Right lobe of liver (tissue), 6 donors: ENCODE data around the gene LRMDA. TPM values are rescaled to one million over a fixed set of nuclear protein-coding genes. Genes with fewer than 3 reads are reported as not detected.

Experiments used
- ATAC-seq, 4 donors: fragments of 200-7000 bp; cut with Tn5 transposase; one replicate each; pipeline ENCODE4 v1.9.1; 2020; ENCODE audit warnings: mild to moderate bottlenecking in 4 of 4, moderate library complexity in 4 of 4
- DNase-seq, 3 donors: peaks; one replicate each; pipeline ENCODE4 v3.0.0-alpha.2; 2020
- H3K27ac ChIP-seq, 3 donors: fragments of 200-600 bp; one replicate each; pipeline ENCODE4 v1.8.0; 2022
- H3K27me3 ChIP-seq, 2 donors: fragments of 200-600 bp; one replicate each; pipeline ENCODE4 v1.8.0; 2022
- H3K36me3 ChIP-seq, 4 donors: fragments of 200-600 bp; sonication (generic) in 1 of 4; one replicate each; pipeline versions ENCODE4 v1.5.1 to v1.8.0; 2017 to 2022; ENCODE audit warnings: control low read depth in 1 of 4
- H3K4me1 ChIP-seq, 4 donors: fragments of 200-600 bp; sonication (generic) in 1 of 4; one replicate each; pipeline versions ENCODE4 v1.5.1 to v1.8.0; 2017 to 2022; ENCODE audit warnings: control low read depth in 1 of 4
- H3K4me3 ChIP-seq, 3 donors: fragments of 200-600 bp; one replicate each; pipeline ENCODE4 v1.8.0; 2022
- H3K9me3 ChIP-seq, 4 donors: fragments of 200-600 bp; sonication (generic) in 1 of 4; one replicate each; pipeline versions ENCODE4 v1.5.1 to v1.8.0; 2017 to 2022; ENCODE audit warnings: control low read depth in 1 of 4
- POLR2A ChIP-seq: fragments of 450-650 bp; IDR thresholded peaks from one replicate; pipeline ENCODE4 v1.6.1; 2017; ENCODE audit warnings: antibody characterized with exemption, mild to moderate bottlenecking
- WGBS: methylation state at CpG from one replicate; pipeline ENCODE4 v1.1.6; 2018; ENCODE audit warnings: low coverage, low lambda C conversion rate; ENCODE audit not compliant: insufficient coverage; ENCODE audit errors: missing lambda C conversion rate; 5-methylcytosine and 5-hydroxymethylcytosine counted together
- intact Hi-C, 2 donors: fragments of 100-400 bp; cut with DNase I; formaldehyde crosslinking; loops; one replicate each; pipeline versions ENCODE4 v1.11.2 to v1.14.1; 2022
- total RNA-seq, 6 experiments: library from RNA; depleted of rRNA in 2 of 6; stranded (reverse); fragments of >200 nt in 2 of 6; fragmentation: NEBNext Ultra II Directional in 3 of 6; extraction: Animal tissue kit (Norgen Biotek cat#: 25700) in 3 of 6; gene quantifications; one replicate each; pipeline versions ENCODE4 v1.1.0 to v1.2.4, GENCODE V29; 2016 to 2023
- TF ChIP-seq, protein P1 (sequence below), 4 donors: fragments of 200-600 bp in 3 of 4; fragments of 450-650 bp in 1 of 4; IDR thresholded peaks; one replicate each; pipeline versions ENCODE4 v1.5.1 to v1.8.0; 2016 to 2022; ENCODE audit warnings: antibody characterized with exemption in 4 of 4, mild to moderate bottlenecking in 2 of 4
- donor health status: DM: no; HTN: yes; CAD: no.
- donor health status: DM: no; HTN: no; CAD: no.
- donor health status: DM: no; HTN: no; CAD: no.
- donor health status: DM: no; HTN: yes; CAD: no.
- donor health status: DM: no; HTN: yes; CAD: no.

The LRMDA gene
- total RNA-seq, 6 experiments from 2014 or later, result 9.9 to 19.9 (median 16.3) TPM

DNA sequence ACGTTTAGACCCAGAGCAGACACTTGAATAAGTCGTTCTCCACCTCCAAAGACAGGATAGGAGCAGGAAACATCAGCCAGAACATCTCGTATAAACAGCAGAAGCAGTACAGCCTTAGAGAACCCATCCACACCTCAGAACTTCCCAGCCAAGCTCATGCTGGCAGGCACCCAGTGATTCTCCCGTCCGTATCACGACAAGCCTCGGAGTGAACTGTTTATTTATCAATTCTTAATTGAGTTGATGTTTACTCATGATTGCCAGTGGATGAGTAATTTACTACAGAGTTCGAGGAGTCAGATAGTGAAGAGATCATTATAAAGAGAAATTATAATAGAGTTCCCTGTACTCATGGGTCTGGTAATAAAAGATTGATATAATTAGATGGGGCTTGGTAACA, 811.5 kb downstream of the LRMDA start:
- WGBS, result 63% methylated on average over 8 of the region's 8 CpGs
- TF ChIP-seq, protein P1, sequence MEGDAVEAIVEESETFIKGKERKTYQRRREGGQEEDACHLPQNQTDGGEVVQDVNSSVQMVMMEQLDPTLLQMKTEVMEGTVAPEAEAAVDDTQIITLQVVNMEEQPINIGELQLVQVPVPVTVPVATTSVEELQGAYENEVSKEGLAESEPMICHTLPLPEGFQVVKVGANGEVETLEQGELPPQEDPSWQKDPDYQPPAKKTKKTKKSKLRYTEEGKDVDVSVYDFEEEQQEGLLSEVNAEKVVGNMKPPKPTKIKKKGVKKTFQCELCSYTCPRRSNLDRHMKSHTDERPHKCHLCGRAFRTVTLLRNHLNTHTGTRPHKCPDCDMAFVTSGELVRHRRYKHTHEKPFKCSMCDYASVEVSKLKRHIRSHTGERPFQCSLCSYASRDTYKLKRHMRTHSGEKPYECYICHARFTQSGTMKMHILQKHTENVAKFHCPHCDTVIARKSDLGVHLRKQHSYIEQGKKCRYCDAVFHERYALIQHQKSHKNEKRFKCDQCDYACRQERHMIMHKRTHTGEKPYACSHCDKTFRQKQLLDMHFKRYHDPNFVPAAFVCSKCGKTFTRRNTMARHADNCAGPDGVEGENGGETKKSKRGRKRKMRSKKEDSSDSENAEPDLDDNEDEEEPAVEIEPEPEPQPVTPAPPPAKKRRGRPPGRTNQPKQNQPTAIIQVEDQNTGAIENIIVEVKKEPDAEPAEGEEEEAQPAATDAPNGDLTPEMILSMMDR (IDR thresholded peaks at IDR 0.05), result no peak
- no peak for TF ChIP-seq POLR2A
- ATAC-seq, result no peak
- Histone ChIP-seq H3K27me3 (no peaks in the 10 kb centered on the region), H3K36me3 (no peaks in the 10 kb centered on the region), H3K27ac (no peak overlapping the region), H3K4me1 (no peaks in the 10 kb centered on the region), H3K4me3 (no peak overlapping the region), H3K9me3 (no peaks in the 10 kb centered on the region)
- DNase-seq, result no peak
- intact Hi-C loops, result no loop called here

DNA sequence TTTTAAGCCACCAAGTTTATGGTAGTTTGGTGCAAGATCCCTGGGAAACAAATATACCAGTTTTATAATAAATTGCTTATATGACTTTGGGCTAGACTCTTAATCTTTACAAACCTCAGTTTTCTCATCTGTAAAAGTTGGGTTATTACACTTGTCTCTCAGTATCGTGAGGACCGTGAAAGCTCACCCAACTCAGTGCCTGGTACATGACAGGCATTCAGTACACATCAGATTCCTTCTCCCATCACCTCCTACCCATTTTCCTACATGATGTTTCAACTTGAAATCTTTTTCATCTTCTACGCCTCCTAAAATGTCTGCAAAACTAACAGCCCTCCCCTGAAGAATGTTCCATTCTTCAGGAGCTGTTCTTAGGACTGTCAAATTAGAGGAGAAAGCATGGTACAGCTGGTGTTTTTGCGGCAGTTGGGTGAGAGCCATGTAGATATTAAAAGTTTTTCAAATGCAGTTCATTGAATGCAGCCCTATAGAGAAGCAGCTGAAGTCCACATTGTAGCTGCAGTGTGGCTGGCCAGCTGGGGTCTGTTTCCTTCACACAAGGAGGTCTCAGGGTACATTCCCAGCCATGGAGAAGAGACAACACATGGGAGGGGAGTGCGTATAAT, 812.8 kb downstream of the LRMDA start:
- 87% methylated on average over 5 of the region's 5 CpGs for WGBS
- intact Hi-C loops, result no loop called here
- no peaks in the 10 kb centered on the region for H3K9me3 ChIP-seq
- no peaks in the 10 kb centered on the region for H3K4me1 ChIP-seq
- no peak overlapping the region for H3K4me3 ChIP-seq
- H3K36me3 ChIP-seq, result no peaks in the 10 kb centered on the region
- H3K27me3 ChIP-seq, result no peaks in the 10 kb centered on the region
- H3K27ac ChIP-seq, result no peak overlapping the region
- ATAC-seq (no peak), DNase-seq (no peak)
- TF ChIP-seq, protein P1 (IDR thresholded peaks at IDR 0.05), result no peak
- TF ChIP-seq POLR2A, result no peak

GRCh38 chr10:76245951-76246495, 814.6 kb downstream of the LRMDA start:
- TF ChIP-seq, protein P1 (IDR thresholded peaks at IDR 0.05), result no peak

DNA sequence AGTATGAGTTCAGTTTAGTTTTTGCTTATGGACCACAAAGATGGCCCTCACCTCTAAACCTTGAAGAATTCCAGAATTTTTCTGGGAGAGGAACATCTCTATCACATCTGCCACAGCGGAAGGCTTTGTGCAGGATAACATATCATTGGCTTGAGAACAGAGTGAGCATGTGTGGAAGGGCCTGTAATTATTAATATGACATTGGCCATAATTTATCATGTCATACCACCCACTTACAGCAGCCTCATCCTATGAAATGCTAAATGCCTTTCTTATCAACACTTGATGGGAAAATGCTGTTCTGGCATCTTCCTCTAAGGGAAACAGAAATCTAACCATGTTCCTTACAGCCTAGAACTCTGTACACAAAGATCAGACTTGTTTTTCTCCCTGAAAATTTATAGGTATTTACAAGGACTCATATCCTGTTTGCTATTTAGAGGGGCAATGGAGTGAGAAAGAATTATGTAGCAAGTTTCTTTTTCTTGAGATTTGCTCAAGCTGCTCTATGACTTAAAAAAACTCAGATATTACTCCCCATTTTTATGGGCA, 817.3 kb downstream of the LRMDA start:
- Histone ChIP-seq H3K27ac (no peak overlapping the region), H3K9me3 (no peaks in the 10 kb centered on the region), H3K36me3 (no peaks in the 10 kb centered on the region), H3K4me3 (no peak overlapping the region), H3K4me1 (no peaks in the 10 kb centered on the region), H3K27me3 (no peaks in the 10 kb centered on the region)
- intact Hi-C loops, result no loop called here
- WGBS, result 56% methylated on average over 1 of the region's 1 CpG
- ATAC-seq (peak in 3 of 4 donors; percentile 30 to 44 (median 42)), DNase-seq (no peak)
- TF ChIP-seq, protein P1 (IDR thresholded peaks at IDR 0.05), result no peak
- no peak for TF ChIP-seq POLR2A

More at GRCh38 chr10:76245951-76246495, 814.6 kb downstream of the LRMDA start:
- no peaks in the 10 kb centered on the region for H3K9me3 ChIP-seq
- no peaks in the 10 kb centered on the region for H3K4me1 ChIP-seq
- no peaks in the 10 kb centered on the region for H3K36me3 ChIP-seq
- 89% methylated on average over 6 of the region's 7 CpGs for WGBS
- no peak overlapping the region for H3K4me3 ChIP-seq
- H3K27ac ChIP-seq, result no peak overlapping the region
- DNase-seq (no peak), ATAC-seq (no peak)
- intact Hi-C loops, result no loop called here
- H3K27me3 ChIP-seq, result no peaks in the 10 kb centered on the region
